ENCODE results near the gene CD207. TPM values are rescaled to one million over a fixed set of nuclear protein-coding genes. Genes with fewer than 3 reads are reported as not detected.

Gene CD207
- total RNA-seq, 3 donors from 2014 or later (not counting 1 experiment from before 2014, with no cell fraction given) = not detected

DNA sequence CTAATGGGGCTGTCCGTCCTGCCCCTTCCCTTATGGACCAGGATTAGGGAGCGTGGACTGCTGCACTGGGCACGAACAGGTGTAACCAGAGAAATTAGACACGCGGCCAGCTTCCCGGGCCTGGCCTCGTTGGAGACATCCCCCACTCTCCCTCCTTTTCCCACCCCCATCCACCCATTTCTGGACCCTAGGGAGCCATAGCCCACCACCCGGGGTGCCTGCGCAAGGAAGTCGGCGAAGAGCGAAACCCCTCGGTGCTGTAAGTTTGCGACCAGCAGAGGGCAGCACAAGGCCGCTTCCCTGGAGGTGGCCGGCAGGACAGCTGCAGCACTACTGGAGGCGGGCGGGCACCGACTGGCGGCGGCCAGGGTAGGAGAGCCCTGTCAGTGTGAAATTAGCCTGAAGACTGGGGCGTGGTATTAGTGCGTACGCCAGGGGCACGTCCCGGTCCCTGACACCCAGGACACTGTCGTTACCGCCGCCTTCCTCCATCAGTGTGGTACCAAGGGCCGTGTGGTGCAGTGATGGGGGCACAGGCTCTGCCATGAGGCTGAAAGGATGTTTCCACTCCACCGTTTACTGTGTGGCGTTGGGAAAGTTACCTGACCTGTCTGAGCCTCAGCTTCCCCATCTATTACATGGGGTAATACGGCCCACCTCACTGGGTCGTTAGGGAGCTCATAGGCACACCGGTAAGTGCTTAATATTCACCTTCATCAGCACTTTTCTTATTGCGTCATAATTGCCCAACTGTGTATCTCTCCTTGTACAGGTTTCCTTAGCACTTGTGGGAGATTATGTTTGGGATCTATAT, 36.0 kb upstream of the CD207 start:
- intact Hi-C loops (cut with micrococcal nuclease) = loop anchor here (1.0 kb wide), 3 partner anchors 49 to 82 kb away; no protein-coding TSS in a partner anchor
- peak; percentile 90 for TF ChIP-seq CTCF (IDR thresholded peaks at IDR 0.05)
- H3K9me3 Mint-ChIP-seq = no peaks in the 10 kb centered on the region
- peak; percentile 84 to 89 for DNase-seq
- H3K4me1 ChIP-seq (ENCODE audit: control insufficient read depth, insufficient read depth, low read length) = peaks cover 11% of the 10 kb centered on the region
- 18% methylated on average over 36 of the region's 36 CpGs for WGBS (ENCODE audit: insufficient coverage)
- peak; percentile 90 to 100 (median 99) for ATAC-seq
- H3K4me1 Mint-ChIP-seq = peaks cover 6 to 7% of the 10 kb centered on the region in 2 donors
- H3K4me3 Mint-ChIP-seq = no peak overlapping the region
- peaks cover 27 to 34% of the 10 kb centered on the region in 2 donors for H3K27me3 Mint-ChIP-seq (ENCODE audit: low read depth in 2 of 2)
- H3K4me3 ChIP-seq (ENCODE audit: low read length) = no peak overlapping the region
- H3K27me3 ChIP-seq (ENCODE audit: control insufficient read depth, insufficient read depth, low read length) = peaks cover 25% of the 10 kb centered on the region
- H3K9me3 ChIP-seq (ENCODE audit: control insufficient read depth, insufficient read depth, low read length) = no peaks in the 10 kb centered on the region
- H3K36me3 Mint-ChIP-seq = no peaks in the 10 kb centered on the region
- no peak overlapping the region for H3K27ac ChIP-seq (ENCODE audit: low read length)
- H3K27ac Mint-ChIP-seq = no peak overlapping the region
- no peaks in the 10 kb centered on the region for H3K36me3 ChIP-seq (ENCODE audit: control insufficient read depth, insufficient read depth, low read length)

DNA sequence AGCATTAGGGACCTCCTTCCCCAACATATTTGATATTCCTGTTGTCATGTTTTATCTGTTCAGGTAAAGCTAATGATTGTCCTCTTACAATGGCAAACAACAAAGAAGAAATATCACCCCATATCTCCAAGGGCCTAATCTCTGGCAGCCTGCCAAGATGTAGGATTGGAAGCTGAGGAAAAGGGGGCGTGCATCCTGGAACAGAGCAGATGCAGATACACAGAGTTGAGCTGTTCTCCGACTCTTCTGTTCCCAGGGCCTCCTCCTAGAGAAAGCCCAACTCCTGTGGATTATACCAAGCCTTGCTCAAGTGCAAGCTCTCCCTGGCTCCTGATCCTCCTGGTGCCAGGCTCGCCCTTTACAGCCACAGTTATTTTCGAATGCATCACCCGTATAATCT, 35.2 kb upstream of the CD207 start:
- ATAC-seq (no peak), DNase-seq (no peak)
- no peaks in the 10 kb centered on the region for H3K36me3 Mint-ChIP-seq
- H3K4me3 Mint-ChIP-seq = no peak overlapping the region
- no peak for TF ChIP-seq CTCF (IDR thresholded peaks at IDR 0.05)
- no peaks in the 10 kb centered on the region for H3K36me3 ChIP-seq (ENCODE audit: control insufficient read depth, insufficient read depth, low read length)
- H3K9me3 Mint-ChIP-seq = no peaks in the 10 kb centered on the region
- H3K27me3 Mint-ChIP-seq (ENCODE audit: low read depth in 2 of 2) = peaks cover 24 to 26% of the 10 kb centered on the region in 2 donors
- peaks cover 6 to 7% of the 10 kb centered on the region in 2 donors for H3K4me1 Mint-ChIP-seq
- H3K27ac Mint-ChIP-seq = no peak overlapping the region
- peaks cover 22% of the 10 kb centered on the region for H3K27me3 ChIP-seq (ENCODE audit: control insufficient read depth, insufficient read depth, low read length)
- no peak overlapping the region for H3K4me3 ChIP-seq (ENCODE audit: low read length)
- 73% methylated on average over 5 of the region's 5 CpGs for WGBS (ENCODE audit: insufficient coverage)
- intact Hi-C loops (cut with micrococcal nuclease) = loop anchor here (1.0 kb wide), 3 partner anchors 50 to 81 kb away; no protein-coding TSS in a partner anchor
- H3K4me1 ChIP-seq (ENCODE audit: control insufficient read depth, insufficient read depth, low read length) = peaks cover 11% of the 10 kb centered on the region
- H3K9me3 ChIP-seq (ENCODE audit: control insufficient read depth, insufficient read depth, low read length) = no peaks in the 10 kb centered on the region
- H3K27ac ChIP-seq (ENCODE audit: low read length) = no peak overlapping the region

DNA sequence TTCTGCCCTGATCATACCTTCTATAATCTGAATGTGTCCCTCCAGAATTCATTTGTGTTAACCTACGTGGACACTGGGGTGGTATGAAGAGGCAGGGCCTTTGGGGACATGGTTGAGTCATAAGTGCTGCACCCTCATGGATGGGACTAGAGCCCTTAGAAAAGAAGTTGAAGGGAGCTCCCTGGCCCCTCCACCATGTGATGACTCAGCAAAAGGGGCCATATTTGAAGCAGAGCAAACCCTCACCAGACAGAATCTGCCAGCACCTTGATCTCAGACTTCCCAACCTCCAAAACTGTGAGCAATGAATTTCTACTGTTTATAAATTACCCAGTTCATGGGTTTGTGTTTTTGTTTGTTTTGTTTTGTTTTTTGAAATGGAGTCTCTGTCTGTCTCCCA, 33.4 kb upstream of the CD207 start:
- intact Hi-C loops (cut with micrococcal nuclease) = no loop called here
- H3K4me1 ChIP-seq (ENCODE audit: control insufficient read depth, insufficient read depth, low read length) = peaks cover 11% of the 10 kb centered on the region
- H3K9me3 ChIP-seq (ENCODE audit: control insufficient read depth, insufficient read depth, low read length) = no peaks in the 10 kb centered on the region
- no peaks in the 10 kb centered on the region for H3K36me3 ChIP-seq (ENCODE audit: control insufficient read depth, insufficient read depth, low read length)
- WGBS (ENCODE audit: insufficient coverage) = 71% methylated on average over 1 of the region's 1 CpG
- peaks cover 7 to 14% of the 10 kb centered on the region in 2 donors for H3K4me1 Mint-ChIP-seq
- no peak for TF ChIP-seq CTCF (IDR thresholded peaks at IDR 0.05)
- no peaks in the 10 kb centered on the region for H3K9me3 Mint-ChIP-seq
- H3K36me3 Mint-ChIP-seq = no peaks in the 10 kb centered on the region
- no peak overlapping the region for H3K27ac Mint-ChIP-seq
- H3K4me3 Mint-ChIP-seq = no peak overlapping the region
- no peak overlapping the region for H3K4me3 ChIP-seq (ENCODE audit: low read length)
- DNase-seq (no peak), ATAC-seq (no peak)
- H3K27me3 Mint-ChIP-seq (ENCODE audit: low read depth in 2 of 2) = peaks cover 14 to 17% of the 10 kb centered on the region in 2 donors
- H3K27ac ChIP-seq (ENCODE audit: low read length) = no peak overlapping the region
- peaks cover 14% of the 10 kb centered on the region for H3K27me3 ChIP-seq (ENCODE audit: control insufficient read depth, insufficient read depth, low read length)

Measured in natural killer cell (primary cell).